Mammary epithelial cell (primary cell): Measurements from ENCODE around the gene DDX1.

Experiments used
- EZH2 ChIP-seq: IDR thresholded peaks from 2 replicates; pipeline ENCODE4 v1.6.1; 2012; ENCODE audit warnings: low read length, inconsistent platforms, borderline replicate concordance
- TF ChIP-seq, protein P1 (sequence below), 2 donors: IDR thresholded peaks in 1 of 2; conservative IDR thresholded peaks in 1 of 2; 2 replicates each; pipeline ENCODE4 v1.5.1; 2011 to 2012; ENCODE audit warnings: inconsistent platforms in 2 of 2, low read length in 2 of 2, mild to moderate bottlenecking in 2 of 2, control low read depth in 1 of 2, low read depth in 1 of 2; ENCODE audit not compliant: insufficient read depth in 1 of 2; ENCODE audit errors: extremely low read depth in 1 of 2

DNA sequence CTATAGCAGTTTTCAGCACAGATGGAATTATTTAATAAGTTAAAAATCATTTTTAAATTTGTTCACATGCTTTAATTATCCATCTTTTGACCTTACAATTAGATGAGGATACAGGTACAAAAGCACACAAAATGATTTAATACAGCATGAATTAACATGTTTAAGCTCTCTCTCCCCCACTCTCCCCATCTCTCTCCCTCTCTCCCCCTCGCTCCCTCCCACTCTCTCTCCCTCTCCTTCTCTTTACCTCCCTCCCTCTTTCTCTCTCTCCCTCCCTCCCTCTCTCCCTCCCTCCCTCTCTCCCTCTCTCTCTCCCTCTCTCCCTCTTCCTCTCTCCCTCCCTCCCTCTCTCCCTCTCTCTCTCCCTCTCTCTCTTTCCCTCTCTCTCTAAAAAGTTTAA lies 38.1 kb upstream of the DDX1 start:
- TF ChIP-seq, protein P1, sequence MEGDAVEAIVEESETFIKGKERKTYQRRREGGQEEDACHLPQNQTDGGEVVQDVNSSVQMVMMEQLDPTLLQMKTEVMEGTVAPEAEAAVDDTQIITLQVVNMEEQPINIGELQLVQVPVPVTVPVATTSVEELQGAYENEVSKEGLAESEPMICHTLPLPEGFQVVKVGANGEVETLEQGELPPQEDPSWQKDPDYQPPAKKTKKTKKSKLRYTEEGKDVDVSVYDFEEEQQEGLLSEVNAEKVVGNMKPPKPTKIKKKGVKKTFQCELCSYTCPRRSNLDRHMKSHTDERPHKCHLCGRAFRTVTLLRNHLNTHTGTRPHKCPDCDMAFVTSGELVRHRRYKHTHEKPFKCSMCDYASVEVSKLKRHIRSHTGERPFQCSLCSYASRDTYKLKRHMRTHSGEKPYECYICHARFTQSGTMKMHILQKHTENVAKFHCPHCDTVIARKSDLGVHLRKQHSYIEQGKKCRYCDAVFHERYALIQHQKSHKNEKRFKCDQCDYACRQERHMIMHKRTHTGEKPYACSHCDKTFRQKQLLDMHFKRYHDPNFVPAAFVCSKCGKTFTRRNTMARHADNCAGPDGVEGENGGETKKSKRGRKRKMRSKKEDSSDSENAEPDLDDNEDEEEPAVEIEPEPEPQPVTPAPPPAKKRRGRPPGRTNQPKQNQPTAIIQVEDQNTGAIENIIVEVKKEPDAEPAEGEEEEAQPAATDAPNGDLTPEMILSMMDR (conservative IDR thresholded peaks at IDR 0.05 in 1 of 2, IDR thresholded peaks at IDR 0.05 in 1 of 2; ENCODE audit: extremely low read depth in 1 of 2, insufficient read depth in 1 of 2, low read depth in 1 of 2, low read length in 2 of 2) = no peak
- TF ChIP-seq EZH2 = no peak
